Astrocyte of the cerebellum (primary cell): ENCODE results near the gene LAMB3.

Experiments
- DNase-seq: peaks from one replicate; pipeline ENCODE4 v3.0.0-alpha.2; 2011; ENCODE audit warnings: low read depth
- H3K4me3 ChIP-seq: 2 replicates; pipeline ENCODE4 v1.5.1; 2011; ENCODE audit warnings: mild to moderate bottlenecking, low read depth, low read length, moderate library complexity
- CTCF ChIP-seq: IDR thresholded peaks from 2 replicates; pipeline ENCODE4 v1.5.1; 2012; ENCODE audit warnings: low read length, low read depth, moderate library complexity, mild to moderate bottlenecking; ENCODE audit errors: missing control alignments
- in situ Hi-C: cut with HindIII; loops from 2 replicates; pipeline ENCODE4 v1.10.0; 2017; ENCODE audit warnings: low sequenced_read_pairs

LAMB3 gene

DNA sequence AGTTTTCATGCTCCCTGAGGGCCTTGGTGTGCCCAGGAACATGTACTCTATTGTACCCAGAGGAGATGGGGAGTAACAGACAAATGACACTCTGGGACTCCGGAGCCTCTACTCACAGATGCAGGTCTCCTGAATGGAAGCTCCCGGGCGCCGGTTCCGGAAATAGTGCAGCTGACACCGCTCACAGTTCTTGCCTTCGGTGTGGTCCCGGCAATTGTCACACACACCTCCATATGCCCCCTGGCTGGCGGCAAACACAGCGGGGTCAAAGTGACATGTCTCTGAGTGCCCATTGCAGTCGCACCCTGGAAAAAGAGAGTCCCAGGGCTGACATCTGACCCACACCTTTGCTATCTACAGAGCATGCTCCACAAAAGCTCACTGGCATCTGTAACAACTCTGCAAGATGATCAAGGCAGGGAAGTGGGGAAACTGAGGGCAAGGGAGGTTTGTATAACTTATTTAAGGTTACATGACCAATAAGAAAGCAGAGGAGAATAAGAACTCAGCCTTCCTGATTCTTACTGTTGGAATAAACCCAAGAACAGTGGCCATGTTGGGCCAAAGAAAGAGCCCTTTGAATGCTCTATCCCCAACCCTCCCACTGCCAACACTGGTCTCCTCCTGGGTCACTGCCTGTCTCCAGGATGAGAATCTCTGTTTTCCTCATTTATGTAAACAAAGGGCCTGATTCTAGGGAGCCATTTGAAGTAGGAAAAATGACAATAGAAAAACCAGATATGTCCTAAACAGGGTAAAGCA, 22.4 kb downstream of the LAMB3 start:
- H3K4me3 ChIP-seq, result no peak overlapping the region
- DNase-seq, result no peak
- in situ Hi-C loops, result no loop called here
- no peak for TF ChIP-seq CTCF

GRCh38 chr1:209628618-209629299, 23.5 kb downstream of the LAMB3 start:
- H3K4me3 ChIP-seq, result no peak overlapping the region
- in situ Hi-C loops, result no loop called here
- DNase-seq, result no peak
- TF ChIP-seq CTCF, result no peak

- TF ChIP-seq CTCF, result peak; percentile 96
- in situ Hi-C loops, result no loop called here
- H3K4me3 ChIP-seq, result no peak overlapping the region
- peak; percentile 16 for DNase-seq
Measured at GRCh38 chr1:209627732-209628196, 24.5 kb downstream of the LAMB3 start.

- TF ChIP-seq CTCF, result no peak
- H3K4me3 ChIP-seq, result no peak overlapping the region
- in situ Hi-C loops, result no loop called here
- no peak for DNase-seq
Measured at GRCh38 chr1:209627027-209627731, 25.0 kb downstream of the LAMB3 start.

GRCh38 chr1:209626346-209627026, 25.7 kb downstream of the LAMB3 start:
- H3K4me3 ChIP-seq, result no peak overlapping the region
- in situ Hi-C loops, result no loop called here
- no peak for DNase-seq
- TF ChIP-seq CTCF, result no peak

GRCh38 chr1:209625791-209626285, 26.4 kb downstream of the LAMB3 start:
- no peak for DNase-seq
- in situ Hi-C loops, result no loop called here

More at GRCh38 chr1:209625791-209626285, 26.4 kb downstream of the LAMB3 start:
- H3K4me3 ChIP-seq, result no peak overlapping the region
- no peak for TF ChIP-seq CTCF
